T-helper 1 cell treated with Interleukin-12 subunit alpha and Interleukin-12 subunit beta and Interleukin-4 antibody, amounts not matched to agents 30 μg/mL and 1 μg/mL, for 36 hours (primary cell): ENCODE measurements around the gene HUS1.
"Not testable (repeated sequence)": the region's sequence is repeated elsewhere in the genome, so short reads cannot be mapped to it uniquely, and the experiment has no call there.

Source experiments
- H3K27ac Mint-ChIP-seq: one replicate; pipeline ENCODE4 v1.8.0; 2021; ENCODE audit warnings: mild to moderate bottlenecking, mixed read lengths
- H3K27me3 Mint-ChIP-seq: one replicate; pipeline ENCODE4 v1.8.0; 2021; ENCODE audit warnings: low read depth, mixed read lengths
- H3K36me3 Mint-ChIP-seq: one replicate; pipeline ENCODE4 v1.8.0; 2021; ENCODE audit warnings: low read depth, mixed read lengths
- H3K4me1 Mint-ChIP-seq: one replicate; pipeline ENCODE4 v1.8.0; 2021; ENCODE audit warnings: low read depth, mixed read lengths
- H3K4me3 Mint-ChIP-seq: one replicate; pipeline ENCODE4 v1.8.0; 2021; ENCODE audit warnings: mild to moderate bottlenecking, moderate library complexity, mixed read lengths
- H3K9me3 Mint-ChIP-seq: one replicate; pipeline ENCODE4 v1.8.0; 2021; ENCODE audit warnings: mixed read lengths

Gene HUS1

GRCh38 chr7:47991741-47992311, 12.4 kb upstream of the HUS1 start:
- peaks cover 3% of the 10 kb centered on the region for H3K36me3 Mint-ChIP-seq
- no peaks in the 10 kb centered on the region for H3K27me3 Mint-ChIP-seq
- peak overlapping the region; percentile 81 for H3K27ac Mint-ChIP-seq
- H3K9me3 Mint-ChIP-seq: peaks cover 8% of the 10 kb centered on the region
- H3K4me1 Mint-ChIP-seq: peaks cover 15% of the 10 kb centered on the region
- H3K4me3 Mint-ChIP-seq: peak overlapping the region; percentile 81

- Mint-ChIP-seq H3K27ac (peak overlapping the region; percentile 81), H3K27me3 (no peaks in the 10 kb centered on the region), H3K9me3 (peaks cover 8% of the 10 kb centered on the region), H3K4me1 (peaks cover 15% of the 10 kb centered on the region), H3K4me3 (peak overlapping the region; percentile 81), H3K36me3 (peaks cover 3% of the 10 kb centered on the region)
Observed at GRCh38 chr7:47991270-47991669, 11.9 kb upstream of the HUS1 start.

GRCh38 chr7:47990592-47990991, 11.2 kb upstream of the HUS1 start:
- Mint-ChIP-seq H3K9me3 (peaks cover 8% of the 10 kb centered on the region), H3K27ac (peak overlapping the region; percentile 29), H3K4me3 (peak overlapping the region; percentile 18), H3K36me3 (peaks cover 3% of the 10 kb centered on the region), H3K27me3 (no peaks in the 10 kb centered on the region), H3K4me1 (peaks cover 15% of the 10 kb centered on the region)

- H3K27ac Mint-ChIP-seq, H3K36me3 Mint-ChIP-seq, H3K4me3 Mint-ChIP-seq, H3K27me3 Mint-ChIP-seq, H3K9me3 Mint-ChIP-seq: not testable (repeated sequence)
- H3K4me1 Mint-ChIP-seq: peaks cover 15% of the 10 kb centered on the region
Observed at GRCh38 chr7:47989607-47990400, 10.4 kb upstream of the HUS1 start.

- Mint-ChIP-seq H3K4me3 (no peak overlapping the region), H3K4me1 (peaks cover 15% of the 10 kb centered on the region), H3K9me3 (no peaks in the 10 kb centered on the region), H3K36me3 (peaks cover 2% of the 10 kb centered on the region), H3K27me3 (no peaks in the 10 kb centered on the region), H3K27ac (no peak overlapping the region)
Observed at GRCh38 chr7:47988496-47989386, 9.3 kb upstream of the HUS1 start.

- Mint-ChIP-seq H3K27ac (no peak overlapping the region), H3K9me3 (no peaks in the 10 kb centered on the region), H3K27me3 (no peaks in the 10 kb centered on the region), H3K36me3 (peaks cover 11% of the 10 kb centered on the region), H3K4me3 (no peak overlapping the region), H3K4me1 (peaks cover 16% of the 10 kb centered on the region)
Observed at GRCh38 chr7:47982610-47983009, 3.2 kb upstream of the HUS1 start.

- not testable (repeated sequence) for H3K27me3 Mint-ChIP-seq, H3K4me3 Mint-ChIP-seq, H3K27ac Mint-ChIP-seq, H3K9me3 Mint-ChIP-seq
- H3K4me1 Mint-ChIP-seq: peaks cover 17% of the 10 kb centered on the region
- H3K36me3 Mint-ChIP-seq: peaks cover 20% of the 10 kb centered on the region
Observed at GRCh38 chr7:47980648-47981047, 1.2 kb upstream of the HUS1 start.

- Mint-ChIP-seq H3K4me3 (peak overlapping the region; percentile 91), H3K9me3 (no peaks in the 10 kb centered on the region), H3K4me1 (peaks cover 17% of the 10 kb centered on the region), H3K36me3 (peaks cover 23% of the 10 kb centered on the region), H3K27me3 (no peaks in the 10 kb centered on the region), H3K27ac (no peak overlapping the region)
Observed at GRCh38 chr7:47979832-47980181, 392 bp upstream of the HUS1 start.

- Mint-ChIP-seq H3K4me1 (peaks cover 22% of the 10 kb centered on the region), H3K9me3 (no peaks in the 10 kb centered on the region), H3K27me3 (no peaks in the 10 kb centered on the region), H3K27ac (peak overlapping the region; percentile 95), H3K4me3 (peak overlapping the region; percentile 91), H3K36me3 (peaks cover 33% of the 10 kb centered on the region)
Observed at GRCh38 chr7:47978790-47979144, 648 bp downstream of the HUS1 start.

GRCh38 chr7:47973739-47974138, 5.7 kb downstream of the HUS1 start:
- Mint-ChIP-seq H3K4me3 (no peak overlapping the region), H3K9me3 (no peaks in the 10 kb centered on the region), H3K27ac (no peak overlapping the region), H3K27me3 (no peaks in the 10 kb centered on the region), H3K4me1 (peaks cover 32% of the 10 kb centered on the region), H3K36me3 (peaks cover 59% of the 10 kb centered on the region)

GRCh38 chr7:47970761-47971160, 8.7 kb downstream of the HUS1 start:
- Mint-ChIP-seq H3K9me3 (no peaks in the 10 kb centered on the region), H3K36me3 (peaks cover 62% of the 10 kb centered on the region), H3K4me3 (no peak overlapping the region), H3K27ac (no peak overlapping the region), H3K27me3 (no peaks in the 10 kb centered on the region), H3K4me1 (peaks cover 23% of the 10 kb centered on the region)

GRCh38 chr7:47968847-47969774, 10.3 kb downstream of the HUS1 start:
- peaks cover 21% of the 10 kb centered on the region for H3K4me1 Mint-ChIP-seq
- no peak overlapping the region for H3K27ac Mint-ChIP-seq
- peaks cover 66% of the 10 kb centered on the region for H3K36me3 Mint-ChIP-seq
- no peaks in the 10 kb centered on the region for H3K9me3 Mint-ChIP-seq
- H3K4me3 Mint-ChIP-seq: no peak overlapping the region
- no peaks in the 10 kb centered on the region for H3K27me3 Mint-ChIP-seq

- H3K36me3 Mint-ChIP-seq: peaks cover 64% of the 10 kb centered on the region
- H3K27me3 Mint-ChIP-seq: no peaks in the 10 kb centered on the region
- H3K27ac Mint-ChIP-seq: no peak overlapping the region
- H3K4me1 Mint-ChIP-seq: peaks cover 16% of the 10 kb centered on the region
- H3K4me3 Mint-ChIP-seq: no peak overlapping the region
- no peaks in the 10 kb centered on the region for H3K9me3 Mint-ChIP-seq
Observed at GRCh38 chr7:47967708-47968107, 11.7 kb downstream of the HUS1 start.

GRCh38 chr7:47967123-47967522, 12.3 kb downstream of the HUS1 start:
- Mint-ChIP-seq H3K4me1 (peaks cover 15% of the 10 kb centered on the region), H3K36me3 (peaks cover 66% of the 10 kb centered on the region), H3K27me3 (no peaks in the 10 kb centered on the region), H3K27ac (no peak overlapping the region), H3K4me3 (no peak overlapping the region), H3K9me3 (no peaks in the 10 kb centered on the region)
